NCI-H748 treated with DMSO at 0.1 percent for 48 hours (cell line): ENCODE data around the gene HS6ST3.
"Not testable (repeated sequence)": the region's sequence is repeated elsewhere in the genome, so short reads cannot be mapped to it uniquely, and the experiment has no call there.

Source experiments
- DNase-seq: peaks from one replicate; lab custom pipeline; 2025; lab: John Stamatoyannopoulos, UW

The HS6ST3 gene

DNA sequence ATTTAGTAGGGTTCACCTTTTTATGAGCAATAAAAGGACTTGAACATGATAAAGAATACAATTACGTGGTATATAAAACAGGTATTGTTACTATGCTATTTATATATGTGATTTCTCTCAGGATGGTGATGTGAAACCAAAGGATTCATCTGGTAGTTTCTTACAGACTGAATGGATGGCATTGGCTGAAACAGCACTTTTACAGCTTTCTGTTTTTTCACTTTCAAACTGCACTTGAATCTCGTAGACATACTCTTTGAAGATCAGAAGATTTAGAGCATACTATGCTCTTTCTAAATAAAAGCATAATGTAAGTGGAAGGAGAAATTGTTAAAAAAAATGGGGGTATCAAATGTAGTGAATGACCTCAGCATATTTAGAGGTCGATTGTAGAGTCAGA lies 354.8 kb downstream of the HS6ST3 start:
- DNase-seq = no peak

DNA sequence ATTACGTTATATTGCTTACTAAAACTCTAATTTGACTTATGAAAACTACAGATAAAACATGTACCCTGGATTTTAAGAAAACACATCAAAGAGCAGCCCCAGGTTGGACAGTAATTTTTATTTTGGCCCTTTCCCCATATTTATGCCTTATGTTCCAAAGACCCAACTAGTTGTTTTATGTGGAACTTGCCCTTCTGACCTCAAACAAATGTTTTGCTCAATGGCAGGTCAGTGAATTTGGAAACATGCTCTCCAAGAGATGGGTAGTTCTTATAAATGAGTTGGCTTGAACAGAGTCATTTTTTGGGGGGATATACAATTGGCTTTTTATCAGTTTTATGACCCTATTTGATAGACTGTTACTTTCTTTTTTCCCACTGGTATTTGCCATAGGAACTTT lies 360.0 kb downstream of the HS6ST3 start:
- DNase-seq = no peak

DNA sequence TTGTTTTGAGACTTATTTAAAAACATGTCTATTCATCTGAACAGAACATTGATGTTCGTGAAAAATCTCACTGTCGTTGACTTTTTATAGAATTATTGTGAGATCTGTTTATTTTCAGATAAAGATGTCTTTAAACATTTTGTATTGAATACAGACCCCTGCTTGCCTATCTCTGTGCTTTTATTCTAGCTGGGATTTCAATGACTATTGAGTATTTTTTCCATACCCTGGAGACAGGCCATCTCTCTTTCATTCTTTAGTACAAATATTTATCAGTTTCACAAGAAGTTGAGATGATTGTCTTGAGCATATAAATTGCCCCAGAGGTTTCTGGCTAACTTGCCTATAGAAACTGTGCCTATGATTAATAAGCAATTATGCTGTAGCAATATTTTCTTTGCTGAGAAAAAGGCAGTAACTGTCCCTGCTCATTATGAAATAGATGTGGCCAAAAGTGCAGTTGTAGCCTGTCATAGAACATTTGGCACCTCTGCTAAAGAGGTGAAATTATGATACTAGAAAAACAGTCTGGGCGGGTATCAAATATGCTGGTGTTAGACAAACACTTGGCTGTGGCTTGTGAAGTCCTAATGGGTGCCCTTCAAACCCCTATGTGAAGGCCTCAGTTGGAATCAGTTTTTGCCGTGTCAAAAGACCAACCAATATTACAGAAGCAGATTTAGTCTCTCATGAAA lies 360.6 kb downstream of the HS6ST3 start:
- no peak for DNase-seq

DNA sequence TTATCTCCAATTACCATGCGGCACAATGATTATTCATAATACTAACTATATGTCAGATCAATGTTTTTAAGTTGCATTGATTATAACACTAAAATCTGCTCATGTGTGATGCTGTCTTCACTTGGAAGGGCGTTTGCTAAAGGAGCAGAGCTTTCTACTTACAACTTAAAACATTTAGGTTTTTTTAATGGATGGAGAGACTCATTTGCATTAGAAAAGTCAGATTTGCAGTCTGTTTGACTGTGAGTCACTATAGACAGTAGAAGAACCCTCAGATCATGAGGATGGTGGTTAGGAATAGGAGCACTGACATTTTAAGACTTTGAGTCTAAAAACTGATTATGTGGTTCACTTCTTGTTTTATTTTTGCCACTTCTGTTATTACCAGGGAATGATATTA lies 364.6 kb downstream of the HS6ST3 start:
- DNase-seq = no peak

DNA sequence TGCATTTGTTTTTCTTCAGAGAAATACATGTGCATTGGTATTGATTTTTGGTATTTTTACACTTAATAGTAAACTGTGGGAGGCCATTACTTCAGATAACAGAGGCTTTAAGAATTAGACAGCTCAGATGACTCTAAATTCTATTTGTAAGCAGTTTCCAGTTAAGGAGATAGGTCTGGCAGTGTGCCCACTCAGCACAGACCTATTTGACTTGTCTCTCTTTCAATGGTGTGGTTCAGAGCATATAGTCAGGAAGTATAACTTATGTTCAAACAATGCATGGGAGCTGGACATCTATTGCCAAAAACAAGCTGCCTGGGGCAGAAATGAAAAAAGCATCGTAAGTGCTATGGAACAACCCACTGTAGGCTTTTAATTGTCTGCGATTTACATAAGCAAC lies 370.7 kb downstream of the HS6ST3 start:
- DNase-seq = peak; percentile 73

DNA sequence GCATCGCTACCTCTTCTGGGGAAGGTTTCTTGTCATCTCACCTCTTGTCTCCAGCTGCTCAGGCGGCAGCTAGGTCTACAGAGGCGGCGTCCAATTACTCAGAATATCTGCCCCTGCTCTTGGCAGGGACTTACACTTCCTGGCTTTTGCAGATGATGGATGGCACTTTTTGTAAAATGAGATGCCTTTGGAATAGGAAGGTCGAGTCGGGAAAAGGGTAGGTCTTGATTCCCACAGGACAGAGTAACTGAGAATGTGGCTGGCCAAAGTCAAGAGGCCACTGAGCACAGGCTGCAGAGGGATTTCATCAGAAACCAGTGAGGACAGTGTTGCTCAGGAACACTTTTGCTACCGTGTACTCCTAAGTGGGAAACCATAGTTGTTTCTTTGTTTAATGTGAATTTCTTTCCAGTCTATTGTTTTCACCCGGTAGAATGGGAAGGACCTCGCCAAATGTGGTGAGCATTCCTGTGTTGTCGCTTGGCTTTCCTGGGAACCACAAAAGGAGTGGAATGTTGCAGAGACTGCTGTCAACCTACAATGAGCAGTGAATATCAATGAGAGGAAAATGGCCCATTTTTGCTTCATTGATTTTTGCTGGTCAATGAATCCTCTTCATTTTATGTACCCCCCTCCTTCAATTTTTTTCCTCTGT lies 383.7 kb downstream of the HS6ST3 start:
- DNase-seq = no peak

DNA sequence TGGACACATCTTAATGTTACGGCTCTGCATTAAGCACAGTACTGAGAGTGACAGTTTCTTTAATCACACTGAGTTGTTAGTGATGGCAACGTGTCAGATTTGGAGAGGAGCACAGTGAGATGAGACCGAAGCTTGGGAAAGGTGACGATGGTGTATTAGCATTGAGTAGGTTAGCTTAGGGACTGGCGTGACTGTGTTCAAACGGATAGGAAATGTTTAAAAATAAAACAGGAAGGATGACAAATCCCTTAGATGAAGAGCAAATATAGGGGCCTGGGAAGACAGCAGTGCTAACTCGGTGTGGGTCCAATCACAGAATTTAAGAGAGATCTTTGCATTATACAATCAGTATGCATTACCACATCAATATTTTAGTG lies 384.3 kb downstream of the HS6ST3 start:
- DNase-seq = no peak

DNA sequence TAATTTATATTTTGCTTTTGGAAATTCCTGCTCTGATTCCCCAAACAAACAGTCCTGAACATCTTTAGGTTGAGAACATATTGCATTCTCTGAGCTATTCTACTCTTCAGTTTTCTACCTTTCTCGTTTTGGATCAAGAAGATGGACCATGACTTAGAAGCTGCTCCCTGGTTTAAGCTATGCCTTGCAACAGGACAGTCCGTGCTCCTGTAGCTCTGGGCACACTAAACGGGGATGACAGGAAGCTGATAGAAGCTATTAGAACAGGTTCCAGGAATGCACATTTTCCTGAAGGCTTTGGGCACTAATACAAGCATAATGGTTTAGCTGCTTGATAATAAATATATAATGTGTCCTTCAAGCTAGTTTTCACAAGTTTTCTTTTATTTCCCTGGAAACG lies 385.2 kb downstream of the HS6ST3 start:
- no peak for DNase-seq

DNA sequence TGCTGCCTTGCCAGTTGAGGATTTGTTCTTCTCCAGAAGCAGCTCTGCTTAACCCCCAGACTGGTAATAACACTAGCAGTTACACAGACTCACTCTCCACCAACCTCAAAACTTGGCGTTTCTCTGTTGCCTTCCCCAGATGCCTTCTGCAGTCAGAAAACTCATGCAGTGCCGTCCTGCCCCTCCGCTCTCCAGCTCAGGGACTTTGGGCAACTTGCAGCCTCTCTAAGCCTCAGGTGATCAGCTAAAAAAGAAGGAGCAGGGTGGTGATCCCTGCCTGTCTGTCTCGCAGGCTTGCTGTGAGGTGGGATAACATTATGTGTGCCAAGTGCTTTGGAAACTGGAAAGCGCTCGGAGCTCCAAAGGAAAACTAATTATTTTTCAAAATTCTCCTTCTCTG lies 391.6 kb downstream of the HS6ST3 start:
- no peak for DNase-seq

DNA sequence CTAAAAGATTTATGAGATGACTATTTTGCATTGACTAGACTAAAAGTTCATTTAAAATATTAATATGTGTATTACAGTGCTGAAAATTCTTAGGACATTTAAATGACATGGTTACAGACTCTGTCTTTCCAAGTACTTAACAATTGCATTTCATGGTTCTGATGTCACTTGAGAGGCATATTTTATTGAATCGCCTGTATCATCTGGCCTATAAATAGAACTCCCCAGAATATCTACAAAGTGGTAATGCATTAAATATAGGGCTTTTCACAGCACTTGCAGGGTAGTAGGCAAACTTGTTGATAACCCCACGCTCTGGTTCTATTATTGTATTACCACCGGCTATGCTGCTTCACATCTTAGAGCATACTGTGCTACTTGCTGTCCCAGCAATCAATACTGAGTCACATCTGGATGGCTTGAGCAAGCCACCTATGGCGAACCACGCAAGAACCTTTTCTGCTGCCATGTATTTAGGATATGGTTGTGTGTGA lies 400.6 kb downstream of the HS6ST3 start:
- no peak for DNase-seq

DNA sequence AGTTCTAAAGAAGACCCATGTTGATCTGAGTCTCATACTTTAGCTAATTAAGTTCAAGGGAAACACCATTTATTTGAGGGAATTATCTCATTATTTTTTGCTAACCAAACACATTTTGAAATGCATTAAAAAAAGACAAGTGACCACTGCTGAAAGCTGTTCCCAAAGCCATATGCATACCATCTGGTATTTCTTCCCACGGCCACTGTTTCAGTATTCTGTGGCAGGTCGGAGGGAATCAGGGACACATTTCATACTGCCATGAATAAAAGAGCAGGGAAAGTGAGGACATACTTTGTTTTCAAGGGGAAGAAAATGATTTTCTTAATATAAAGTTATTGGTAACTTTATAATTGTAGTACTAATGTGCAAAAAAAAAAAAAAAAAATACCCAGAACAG lies 401.2 kb downstream of the HS6ST3 start:
- DNase-seq = no peak

DNA sequence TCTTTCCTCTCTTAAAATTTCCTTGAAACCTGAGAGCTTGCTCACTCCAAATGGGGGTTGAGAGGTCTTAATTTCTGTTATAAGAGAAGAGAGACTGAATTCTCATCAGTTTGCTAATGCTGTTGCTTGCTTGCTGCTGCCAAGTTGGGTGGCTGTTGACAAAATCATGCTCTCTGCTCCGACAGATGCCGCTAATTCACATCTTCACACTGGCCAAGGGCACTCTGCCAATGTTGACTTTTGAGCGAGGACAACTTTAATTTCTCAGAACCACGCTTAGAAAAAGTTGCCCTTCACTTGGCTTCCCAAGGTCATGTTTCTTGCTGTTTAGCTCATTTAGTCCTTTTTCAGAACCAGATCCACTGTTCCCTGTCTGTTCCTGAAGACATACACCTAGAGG lies 402.9 kb downstream of the HS6ST3 start:
- DNase-seq = no peak

DNA sequence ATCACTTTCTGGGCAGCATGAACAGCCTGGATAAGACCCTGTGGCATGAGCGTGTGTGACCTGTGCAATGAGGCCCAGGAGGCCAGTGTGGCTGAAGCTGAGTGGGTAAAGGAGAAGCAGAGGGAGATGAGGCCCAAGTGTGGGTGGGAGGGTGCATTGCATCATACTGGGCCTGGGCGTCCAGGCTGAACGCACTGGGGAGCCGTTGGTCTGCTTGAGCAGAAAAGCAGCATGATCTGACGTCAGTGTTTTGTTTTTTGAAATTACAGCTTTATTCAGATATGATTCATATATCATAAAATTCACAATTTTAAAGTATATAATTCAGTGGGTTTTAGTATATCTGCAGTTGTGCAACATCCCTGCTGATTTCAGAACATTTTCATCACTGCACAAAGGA lies 409.7 kb downstream of the HS6ST3 start:
- DNase-seq = no peak

DNA sequence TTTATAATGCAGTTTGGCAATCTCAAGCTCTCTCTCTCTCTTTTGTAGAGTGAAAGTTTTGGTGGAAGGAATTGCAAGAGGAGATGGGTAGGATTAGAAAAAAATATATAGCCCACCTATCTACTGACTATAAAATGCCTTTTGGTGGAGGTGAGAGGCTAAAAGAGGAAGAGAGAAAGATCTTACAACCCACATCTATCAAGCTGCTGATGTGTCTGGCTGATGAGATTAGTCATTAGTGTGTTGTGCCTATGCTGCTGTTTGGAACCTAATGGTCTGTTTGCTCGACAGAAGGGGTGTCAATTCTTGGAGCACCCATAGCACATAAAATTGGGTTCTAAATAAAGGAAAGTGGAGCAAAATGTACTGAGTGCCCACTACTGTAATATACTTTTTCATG lies 411.0 kb downstream of the HS6ST3 start:
- no peak for DNase-seq

DNA sequence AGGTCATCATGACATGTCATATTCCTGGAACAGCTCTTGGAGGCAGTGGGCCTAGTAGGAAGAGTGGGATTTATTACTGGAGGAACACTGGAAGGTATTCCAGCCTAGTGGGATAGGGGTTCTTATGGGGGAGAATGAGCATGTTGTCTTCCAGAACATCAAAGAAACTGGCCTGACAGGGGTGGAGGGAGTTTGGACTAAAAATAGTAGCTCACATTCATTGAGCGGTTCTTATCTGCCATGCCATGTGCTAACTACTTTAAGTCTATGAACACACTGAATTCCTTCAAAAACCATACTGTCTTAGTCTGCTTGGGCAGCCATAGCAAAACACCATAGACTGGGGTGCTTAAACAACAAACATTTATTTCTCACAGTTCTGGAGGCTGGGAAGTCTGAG lies 413.6 kb downstream of the HS6ST3 start:
- DNase-seq = no peak

DNA sequence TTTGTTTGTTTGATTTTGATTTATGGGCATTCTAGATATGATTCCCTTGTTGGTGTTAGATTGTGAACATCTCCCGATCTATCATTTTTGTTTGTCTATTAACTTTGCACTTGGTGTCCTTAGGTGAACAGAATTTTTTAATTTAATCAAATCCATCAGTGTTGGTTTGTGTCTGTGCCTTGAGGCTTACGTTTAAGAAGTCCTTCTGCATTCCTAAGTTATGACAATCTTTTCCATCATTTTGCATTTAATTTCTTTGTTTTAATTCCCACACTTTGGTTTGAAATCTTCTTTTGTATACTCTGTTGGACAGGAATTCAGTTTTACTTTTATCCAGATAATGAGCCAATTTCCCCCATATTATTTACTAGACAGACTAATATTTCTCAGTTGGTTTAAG lies 421.7 kb downstream of the HS6ST3 start:
- no peak for DNase-seq

DNA sequence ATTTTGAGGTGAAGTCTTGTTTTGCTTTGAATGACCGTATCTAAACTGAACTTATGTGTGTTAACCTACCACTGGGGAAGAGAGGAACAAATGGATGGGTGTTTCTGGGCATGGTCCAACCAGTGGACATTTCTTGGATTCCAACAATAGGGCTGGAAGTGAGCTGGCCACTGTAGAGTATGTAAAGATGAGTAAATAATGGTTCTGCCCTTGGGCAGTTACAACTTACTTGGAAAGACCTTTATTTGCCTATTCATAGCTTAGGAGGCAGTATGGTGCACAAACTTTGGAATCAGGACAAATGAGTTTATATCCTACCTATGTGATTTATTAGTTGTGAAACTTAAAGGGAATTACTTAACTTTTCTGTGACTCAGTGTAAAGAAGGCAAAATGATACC lies 429.5 kb downstream of the HS6ST3 start:
- no peak for DNase-seq

DNA sequence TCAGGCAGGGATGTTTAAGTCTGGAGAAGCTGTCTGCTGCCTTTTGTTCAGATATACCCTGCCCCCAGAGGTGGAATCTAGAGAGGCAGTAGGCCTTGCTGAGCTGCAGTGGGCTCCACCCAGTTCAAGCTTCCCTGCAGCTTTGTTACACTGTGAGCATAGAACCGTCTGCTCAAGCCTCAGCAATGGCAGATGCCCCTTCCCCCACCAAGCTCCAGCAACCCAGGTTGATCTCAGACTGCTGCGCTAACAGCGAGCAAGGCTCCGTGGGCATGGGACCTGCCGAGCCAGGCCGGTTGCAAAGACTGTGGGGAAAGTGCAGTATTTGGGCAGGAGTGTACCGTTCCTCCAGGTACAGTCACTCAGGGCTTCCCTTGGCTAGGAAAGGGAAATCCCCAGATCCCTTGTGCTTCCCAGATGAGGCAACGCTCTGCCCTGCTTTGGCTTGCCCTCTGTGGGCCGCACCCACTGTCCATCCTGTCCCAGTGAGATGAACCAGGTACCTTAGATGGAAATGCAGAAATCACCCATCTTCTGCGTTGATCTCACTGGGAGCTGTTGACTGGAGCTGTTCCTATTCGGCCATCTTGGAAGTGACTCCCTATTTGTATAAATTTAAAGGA lies 434.6 kb downstream of the HS6ST3 start:
- DNase-seq = not testable (repeated sequence)

DNA sequence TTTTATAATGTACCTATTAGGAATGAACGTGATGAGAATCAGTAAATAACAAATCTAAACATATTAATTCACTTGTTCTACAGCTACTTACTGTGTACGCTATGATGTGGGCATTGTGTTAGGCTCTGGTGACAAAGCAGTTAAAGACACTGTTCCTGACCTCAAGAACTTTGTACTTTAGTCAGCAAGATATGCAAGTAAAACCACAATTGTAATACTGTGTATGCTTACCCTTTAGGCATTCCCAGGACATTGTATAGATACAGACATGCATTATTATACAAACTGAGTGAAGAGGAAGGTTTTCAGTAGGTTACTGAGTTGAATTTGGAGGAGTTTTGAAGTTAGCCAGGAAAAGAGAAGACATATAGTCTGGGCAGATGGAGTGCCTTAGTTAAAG lies 435.8 kb downstream of the HS6ST3 start:
- DNase-seq = no peak

DNA sequence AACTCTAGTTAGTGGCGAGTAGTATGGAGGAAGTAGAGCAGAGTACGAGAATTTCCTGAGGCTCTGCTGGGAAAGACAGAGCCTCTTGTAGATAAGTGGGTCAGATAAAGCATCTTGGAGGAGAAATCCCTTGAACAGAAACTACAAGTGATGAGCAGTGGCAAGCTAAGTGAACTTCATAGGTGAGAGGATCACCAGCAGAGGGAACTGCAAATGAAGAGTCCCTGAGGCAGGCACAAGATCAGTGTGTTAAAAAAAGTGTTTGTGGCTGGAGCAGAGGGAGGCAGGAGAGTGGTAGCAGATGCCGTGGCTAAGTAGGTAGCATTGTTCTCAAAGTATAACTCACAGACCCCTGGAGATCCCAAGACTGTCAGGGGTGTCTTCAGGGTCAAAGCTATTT lies 437.6 kb downstream of the HS6ST3 start:
- no peak for DNase-seq

DNA sequence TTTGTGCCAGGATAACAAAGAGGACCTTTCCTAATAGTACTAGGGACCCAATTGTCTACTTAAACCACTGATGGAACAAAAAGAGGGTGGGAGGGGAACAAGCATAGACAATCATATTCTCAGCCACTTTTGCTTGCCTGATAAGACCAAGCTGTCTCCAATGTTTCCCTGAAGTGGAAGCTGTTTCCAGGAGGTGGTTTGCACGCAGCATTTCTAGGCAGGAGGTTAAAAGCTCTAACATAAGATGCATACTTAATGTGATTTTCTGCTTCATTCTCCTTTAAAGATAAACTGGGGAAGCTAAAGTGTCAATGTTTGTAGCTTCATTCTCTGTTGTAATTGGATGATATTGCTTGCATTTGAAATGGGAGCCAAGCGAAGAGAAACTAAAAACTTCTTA lies 442.9 kb downstream of the HS6ST3 start:
- DNase-seq = no peak

DNA sequence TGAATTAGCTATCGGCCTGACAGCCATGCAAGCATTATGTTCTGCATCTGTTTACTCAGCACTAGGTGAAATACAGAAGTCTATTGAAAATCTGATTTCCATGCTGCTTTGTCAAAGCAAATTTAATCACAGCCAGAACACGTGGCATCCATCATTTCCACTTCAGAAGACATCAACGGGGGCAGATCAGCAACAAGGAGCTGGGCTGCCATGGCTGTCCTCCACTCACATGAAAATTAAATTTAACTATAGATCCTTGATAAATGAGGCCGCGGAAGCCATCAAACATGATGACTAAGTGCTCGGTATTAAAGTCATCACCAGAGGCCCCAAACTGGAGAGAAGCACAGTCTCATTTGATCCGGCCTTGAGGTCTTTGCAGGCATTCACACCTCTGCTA lies 443.5 kb downstream of the HS6ST3 start:
- no peak for DNase-seq

DNA sequence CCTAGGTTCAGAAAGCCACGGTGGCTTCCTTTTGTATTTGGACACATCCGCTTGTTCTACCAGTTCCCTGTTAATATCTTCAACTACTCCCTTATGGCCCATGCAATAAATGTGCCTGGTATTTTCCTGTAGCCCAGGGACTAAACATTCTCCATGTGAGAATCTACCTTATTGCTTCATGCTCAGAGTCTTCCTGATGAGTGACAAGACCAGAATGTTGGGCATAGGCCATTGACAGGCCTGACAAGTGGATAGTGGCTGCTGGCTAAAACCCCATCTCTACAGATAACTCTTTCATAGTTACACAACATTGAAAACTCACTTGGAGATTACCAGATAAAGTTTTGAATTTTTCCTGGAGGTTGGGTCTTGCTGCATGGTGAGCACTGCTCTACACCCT lies 449.9 kb downstream of the HS6ST3 start:
- DNase-seq = no peak

DNA sequence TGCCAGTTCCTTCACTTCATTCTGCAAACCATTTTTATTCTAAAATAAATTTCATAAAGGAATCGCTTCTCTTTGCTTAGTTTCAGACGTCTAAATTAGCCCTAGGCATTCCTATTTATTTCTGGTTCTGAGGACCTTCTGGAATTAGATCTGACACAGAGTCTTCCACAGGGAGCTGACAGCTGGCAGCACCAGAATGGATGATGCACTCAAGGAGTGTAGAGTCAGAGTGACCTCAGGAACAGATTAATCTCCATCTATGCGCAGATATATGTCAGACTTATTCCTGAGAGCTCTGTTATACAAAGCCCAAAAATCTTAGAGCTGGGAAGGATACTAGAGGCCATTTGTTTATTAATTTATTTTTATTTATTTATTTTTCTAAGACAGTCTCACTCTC lies 450.8 kb downstream of the HS6ST3 start:
- DNase-seq = no peak
